Activated CD8-positive, alpha-beta memory T cell treated with anti-CD3 and anti-CD28 coated beads for 24 hours (primary cell): ENCODE results near the gene FEN1.

Experiments
- DNase-seq: peaks from one replicate; pipeline ENCODE4 v3.0.0-alpha.2; 2020

Gene FEN1

GRCh38 chr11:61792310-61793082, at the start of gene FEN1, which contains the start of gene TMEM258:
Gene FEN1, plus strand, starts transcription at chr11:61792911. Its CDS starts 2,451 bp downstream, at chr11:61795362.
Gene TMEM258, minus strand, starts transcription at chr11:61792599. Its CDS starts 41 bp downstream, at chr11:61792558.
- DNase-seq = peak; percentile 97

- DNase-seq = no peak
These were observed 49.1 kb upstream of the FEN1 start for GRCh38 chr11:61743486-61744095.

- no peak for DNase-seq
These were observed 48.5 kb upstream of the FEN1 start for GRCh38 chr11:61744181-61744580.

GRCh38 chr11:61744609-61745156, 48.0 kb upstream of the FEN1 start:
- no peak for DNase-seq

GRCh38 chr11:61745781-61746441, 46.8 kb upstream of the FEN1 start:
- DNase-seq = no peak

- DNase-seq = no peak
These were observed 46.1 kb upstream of the FEN1 start for GRCh38 chr11:61746442-61747191.

GRCh38 chr11:61747192-61747966, 45.3 kb upstream of the FEN1 start:
- DNase-seq = peak; percentile 72

GRCh38 chr11:61747967-61748285, 44.8 kb upstream of the FEN1 start:
- no peak for DNase-seq

- DNase-seq = no peak
These were observed 43.0 kb upstream of the FEN1 start for GRCh38 chr11:61749591-61750217.

GRCh38 chr11:61750631-61751273, 42.0 kb upstream of the FEN1 start:
- no peak for DNase-seq

- no peak for DNase-seq
These were observed 41.3 kb upstream of the FEN1 start for GRCh38 chr11:61751384-61751783.

GRCh38 chr11:61752117-61752924, 40.4 kb upstream of the FEN1 start, which contains the start of gene MYRF:
Gene MYRF, plus strand, starts transcription at chr11:61752636. Its CDS starts 109 bp downstream, at chr11:61752745.
- peak; percentile 87 for DNase-seq

GRCh38 chr11:61752925-61753521, 39.7 kb upstream of the FEN1 start:
- DNase-seq = no peak

GRCh38 chr11:61753672-61754071, 39.0 kb upstream of the FEN1 start:
- DNase-seq = no peak

- DNase-seq = no peak
These were observed 37.9 kb upstream of the FEN1 start for GRCh38 chr11:61754534-61755482.

- no peak for DNase-seq
These were observed 36.6 kb upstream of the FEN1 start for GRCh38 chr11:61756147-61756451.

GRCh38 chr11:61756452-61757212, 36.1 kb upstream of the FEN1 start:
- peak; percentile 73 for DNase-seq
